GM21717 (cell line): ENCODE results near the gene CYP20A1.
"Not testable (repeated sequence)": the region's sequence is repeated elsewhere in the genome, so short reads cannot be mapped to it uniquely, and the experiment has no call there.

Experiments used
- ATAC-seq: cut with Tn5 transposase; IDR thresholded peaks from one replicate; pipeline ENCODE4 v1.9.1; 2021; ENCODE audit warnings: mild to moderate bottlenecking, moderate library complexity; ENCODE audit not compliant: unreplicated experiment

CYP20A1 gene

GRCh38 chr2:203238704-203239526 is at the start of gene CYP20A1:
CYP20A1 (plus strand) TSS chr2:203239018; CDS start chr2:203239063, 45 bp downstream.
- ATAC-seq: peak; percentile 88

GRCh38 chr2:203190547-203190946 is 48.3 kb upstream of the CYP20A1 start:
- ATAC-seq: not testable (repeated sequence)

GRCh38 chr2:203191026-203191425 is 47.8 kb upstream of the CYP20A1 start:
- ATAC-seq: not testable (repeated sequence)

- no peak for ATAC-seq
Measured at GRCh38 chr2:203191961-203192360, 46.9 kb upstream of the CYP20A1 start.

- no peak for ATAC-seq
Measured at GRCh38 chr2:203195331-203196036, 43.3 kb upstream of the CYP20A1 start.

GRCh38 chr2:203200866-203201265 is 38.0 kb upstream of the CYP20A1 start:
- ATAC-seq: no peak

- ATAC-seq: no peak
Measured at GRCh38 chr2:203201426-203201825, 37.4 kb upstream of the CYP20A1 start.

GRCh38 chr2:203209538-203209937 is 29.3 kb upstream of the CYP20A1 start:
- no peak for ATAC-seq

GRCh38 chr2:203225423-203226039 is 13.3 kb upstream of the CYP20A1 start:
- ATAC-seq: no peak

GRCh38 chr2:203229674-203230073 is 9.1 kb upstream of the CYP20A1 start:
- not testable (repeated sequence) for ATAC-seq

- ATAC-seq: no peak
Measured at GRCh38 chr2:203237346-203238238, 1.2 kb upstream of the CYP20A1 start.

GRCh38 chr2:203238292-203238703 is 520 bp upstream of the CYP20A1 start:
- ATAC-seq: no peak

- ATAC-seq: no peak
Measured at GRCh38 chr2:203240491-203240890, 1.7 kb downstream of the CYP20A1 start.

GRCh38 chr2:203242518-203242917 is 3.7 kb downstream of the CYP20A1 start:
- ATAC-seq: no peak

- no peak for ATAC-seq
Measured at GRCh38 chr2:203246646-203247045, 7.8 kb downstream of the CYP20A1 start.

GRCh38 chr2:203252818-203253217 is 14.0 kb downstream of the CYP20A1 start:
- no peak for ATAC-seq

GRCh38 chr2:203253422-203254095 is 14.7 kb downstream of the CYP20A1 start:
- ATAC-seq: not testable (repeated sequence)

GRCh38 chr2:203261326-203262159 is 22.7 kb downstream of the CYP20A1 start:
- ATAC-seq: no peak

GRCh38 chr2:203279288-203279687 is 40.5 kb downstream of the CYP20A1 start:
- no peak for ATAC-seq
